Lower leg skin (tissue), 4 donors: ENCODE measurements around the gene OR5AK2. TPM values are rescaled to one million over a fixed set of nuclear protein-coding genes. Genes with fewer than 3 reads are reported as not detected.

Source experiments
- DNase-seq, 2 donors: peaks; one replicate each; pipeline ENCODE4 v3.0.0-alpha.2; 2019; ENCODE audit warnings: low spot score in 2 of 2
- H3K4me3 ChIP-seq: fragments of 200-600 bp; sonication (generic); 2 replicates; pipeline ENCODE4 v1.5.1; 2017; ENCODE audit warnings: mild to moderate bottlenecking, low read depth; ENCODE audit not compliant: poor library complexity, severe bottlenecking
- POLR2A ChIP-seq, 2 donors: fragments of 450-650 bp; IDR thresholded peaks; one replicate each; pipeline ENCODE4 v1.6.1; 2016 to 2017; ENCODE audit warnings: antibody characterized with exemption in 2 of 2, mild to moderate bottlenecking in 1 of 2, moderate library complexity in 1 of 2
- WGBS, 2 donors: methylation state at CpG; one replicate each; pipeline ENCODE4 v1.1.5; 2018; 5-methylcytosine and 5-hydroxymethylcytosine counted together
- intact Hi-C: fragments of 100-400 bp; cut with DNase I; formaldehyde crosslinking; loops from one replicate; pipeline ENCODE4 v1.15.0; 2023; ENCODE audit warnings: low total_unique reads
- total RNA-seq, 4 donors: library from RNA; depleted of rRNA; stranded (reverse); fragments of >200 nt; gene quantifications; one replicate each; pipeline ENCODE4 v1.1.0, GENCODE V29; 2016
- TF ChIP-seq, protein P1 (sequence below), 3 donors: fragments of 450-650 bp; IDR thresholded peaks; one replicate each; pipeline ENCODE4 v1.5.1; 2016; ENCODE audit warnings: antibody characterized with exemption in 3 of 3, mild to moderate bottlenecking in 3 of 3, moderate library complexity in 2 of 3

The OR5AK2 gene
- total RNA-seq, 4 donors from 2014 or later: not detected

- TF ChIP-seq, protein P1, sequence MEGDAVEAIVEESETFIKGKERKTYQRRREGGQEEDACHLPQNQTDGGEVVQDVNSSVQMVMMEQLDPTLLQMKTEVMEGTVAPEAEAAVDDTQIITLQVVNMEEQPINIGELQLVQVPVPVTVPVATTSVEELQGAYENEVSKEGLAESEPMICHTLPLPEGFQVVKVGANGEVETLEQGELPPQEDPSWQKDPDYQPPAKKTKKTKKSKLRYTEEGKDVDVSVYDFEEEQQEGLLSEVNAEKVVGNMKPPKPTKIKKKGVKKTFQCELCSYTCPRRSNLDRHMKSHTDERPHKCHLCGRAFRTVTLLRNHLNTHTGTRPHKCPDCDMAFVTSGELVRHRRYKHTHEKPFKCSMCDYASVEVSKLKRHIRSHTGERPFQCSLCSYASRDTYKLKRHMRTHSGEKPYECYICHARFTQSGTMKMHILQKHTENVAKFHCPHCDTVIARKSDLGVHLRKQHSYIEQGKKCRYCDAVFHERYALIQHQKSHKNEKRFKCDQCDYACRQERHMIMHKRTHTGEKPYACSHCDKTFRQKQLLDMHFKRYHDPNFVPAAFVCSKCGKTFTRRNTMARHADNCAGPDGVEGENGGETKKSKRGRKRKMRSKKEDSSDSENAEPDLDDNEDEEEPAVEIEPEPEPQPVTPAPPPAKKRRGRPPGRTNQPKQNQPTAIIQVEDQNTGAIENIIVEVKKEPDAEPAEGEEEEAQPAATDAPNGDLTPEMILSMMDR (IDR thresholded peaks at IDR 0.05): no peak
- TF ChIP-seq POLR2A (IDR thresholded peaks at IDR 0.05): no peak
- intact Hi-C loops: no loop called here
- WGBS, 2 donors: 58 to 69% methylated on average over 2 of the region's 2 CpGs
- H3K4me3 ChIP-seq: no peak overlapping the region
- no peak for DNase-seq
These were observed 27.0 kb downstream of the OR5AK2 start for GRCh38 chr11:57015679-57016078.

- no peak overlapping the region for H3K4me3 ChIP-seq
- WGBS, 2 donors: 77 to 85% methylated on average over 2 of the region's 2 CpGs
- no peak for DNase-seq
- intact Hi-C loops: no loop called here
- TF ChIP-seq, protein P1 (IDR thresholded peaks at IDR 0.05): no peak
- no peak for TF ChIP-seq POLR2A (IDR thresholded peaks at IDR 0.05)
These were observed 42.8 kb downstream of the OR5AK2 start for GRCh38 chr11:57031556-57031955.

Other genes starting within 250 kb of the OR5AK2 start
- not detected for gene OR9G4, start 240.2 kb upstream of the OR5AK2 start, total RNA-seq
- under 1 TPM in 2 of 4 donors, not detected in 2; 0.08 to 0.15 TPM for gene LRRC55, start 193.0 kb downstream of the OR5AK2 start, total RNA-seq
- 1 to 10 TPM in 2 of 4 donors, under 1 TPM in 2; 0.17 to 1.6 (median 0.82) TPM for gene APLNR, start 248.3 kb downstream of the OR5AK2 start, total RNA-seq